A673 (cell line): ENCODE measurements around the gene ARHGAP35. TPM values are rescaled to one million over a fixed set of nuclear protein-coding genes. Genes with fewer than 3 reads are reported as not detected.

Source experiments
- BruUV-seq: library from RNA; stranded (reverse); fragments of 400-500 nt; replicated peaks from 2 replicates; lab custom pipeline; 2021; lab: Mats Ljungman, UMichigan
- CTCF ChIA-PET: fragments of 300-600 bp; sonication (Branson Sonifier 250); formaldehyde crosslinking; loops from one replicate; lab custom pipeline; 2022; ENCODE audit warnings: antibody characterized with exemption; lab: Charles Lee
- POLR2A ChIA-PET: fragments of 300-600 bp; sonication (Branson Sonifier 250); formaldehyde crosslinking; loops from one replicate; lab custom pipeline; 2022; ENCODE audit warnings: antibody characterized with exemption; ENCODE audit not compliant: low non-redundant PET; lab: Charles Lee
- DNase-seq: peaks from one replicate; pipeline ENCODE4 v3.0.0-alpha.2; 2015; ENCODE audit warnings: low spot score
- H3K27ac ChIP-seq: fragments of 200-600 bp; sonication (generic); 2 replicates; pipeline ENCODE4 v1.5.1; 2016; ENCODE audit warnings: mixed run types, low read depth, mild to moderate bottlenecking, mixed read lengths, antibody characterized with exemption, low read length; ENCODE audit not compliant: poor library complexity, severe bottlenecking
- H3K27me3 ChIP-seq: fragments of 200-600 bp; sonication (generic); replicated peaks from 2 replicates; pipeline ENCODE4 v1.6.1; 2017; ENCODE audit warnings: mixed run types, low read depth, mild to moderate bottlenecking, mixed read lengths, antibody characterized with exemption, low read length; ENCODE audit not compliant: insufficient read depth, poor library complexity
- H3K36me3 ChIP-seq: fragments of 200-600 bp; sonication (generic); 2 replicates; pipeline ENCODE4 v1.6.1; 2016; ENCODE audit warnings: mixed run types, mild to moderate bottlenecking, mixed read lengths, antibody characterized with exemption, low read length; ENCODE audit not compliant: insufficient read depth, poor library complexity, severe bottlenecking
- H3K4me1 ChIP-seq: fragments of 200-600 bp; sonication (generic); 2 replicates; pipeline ENCODE4 v1.6.1; 2017; ENCODE audit warnings: mixed run types, mild to moderate bottlenecking, mixed read lengths, antibody characterized with exemption, low read length; ENCODE audit not compliant: insufficient read depth, poor library complexity, severe bottlenecking
- H3K4me3 ChIP-seq: fragments of 200-600 bp; sonication (generic); 2 replicates; pipeline ENCODE4 v1.5.1; 2016; ENCODE audit warnings: low read depth, mixed run types, mild to moderate bottlenecking, mixed read lengths, low read length; ENCODE audit not compliant: poor library complexity, severe bottlenecking
- H3K9me3 ChIP-seq: fragments of 200-600 bp; sonication (generic); 2 replicates; pipeline ENCODE4 v1.6.1; 2016; ENCODE audit warnings: mixed run types, low read depth, mild to moderate bottlenecking, mixed read lengths, antibody characterized with exemption, low read length; ENCODE audit not compliant: poor library complexity, severe bottlenecking
- EZH2 ChIP-seq: fragments of 200-600 bp; sonication (generic); IDR thresholded peaks from 2 replicates; pipeline ENCODE4 v1.6.1; 2017; ENCODE audit warnings: borderline replicate concordance, low read depth, mild to moderate bottlenecking, mixed read lengths, antibody characterized with exemption, low read length; ENCODE audit not compliant: poor library complexity, severe bottlenecking
- intact Hi-C: fragments of 100-400 bp; cut with micrococcal nuclease; formaldehyde crosslinking; loops from one replicate; pipeline ENCODE4 v1.10.0; 2022; ENCODE audit not compliant: unreplicated experiment
- total RNA-seq: library from RNA; stranded (reverse); gene quantifications from 2 replicates; pipeline ENCODE4 v1.2.3, GENCODE V29; 2021
- TF ChIP-seq, protein P1 (sequence below): fragments of 300-800, 200-600 bp; sonication (generic); conservative IDR thresholded peaks from 2 replicates; pipeline ENCODE4 v1.5.1; 2017; ENCODE audit warnings: low read depth, mild to moderate bottlenecking, antibody characterized with exemption, low read length, moderate library complexity, mixed read lengths

Gene ARHGAP35
- total RNA-seq, 1 experiment from 2014 or later, result 76.7 TPM

- intact Hi-C loops, result no loop called here
- no peak for DNase-seq
- no TSS peak for BruUV-seq
- Histone ChIP-seq H3K4me3 (no peak overlapping the region), H3K36me3 (no peaks in the 10 kb centered on the region), H3K27ac (peak overlapping the region; percentile 45), H3K27me3 (no peaks in the 10 kb centered on the region), H3K9me3 (no peaks in the 10 kb centered on the region), H3K4me1 (peaks cover 38% of the 10 kb centered on the region)
- no peak for TF ChIP-seq EZH2
- TF ChIP-seq, protein P1, sequence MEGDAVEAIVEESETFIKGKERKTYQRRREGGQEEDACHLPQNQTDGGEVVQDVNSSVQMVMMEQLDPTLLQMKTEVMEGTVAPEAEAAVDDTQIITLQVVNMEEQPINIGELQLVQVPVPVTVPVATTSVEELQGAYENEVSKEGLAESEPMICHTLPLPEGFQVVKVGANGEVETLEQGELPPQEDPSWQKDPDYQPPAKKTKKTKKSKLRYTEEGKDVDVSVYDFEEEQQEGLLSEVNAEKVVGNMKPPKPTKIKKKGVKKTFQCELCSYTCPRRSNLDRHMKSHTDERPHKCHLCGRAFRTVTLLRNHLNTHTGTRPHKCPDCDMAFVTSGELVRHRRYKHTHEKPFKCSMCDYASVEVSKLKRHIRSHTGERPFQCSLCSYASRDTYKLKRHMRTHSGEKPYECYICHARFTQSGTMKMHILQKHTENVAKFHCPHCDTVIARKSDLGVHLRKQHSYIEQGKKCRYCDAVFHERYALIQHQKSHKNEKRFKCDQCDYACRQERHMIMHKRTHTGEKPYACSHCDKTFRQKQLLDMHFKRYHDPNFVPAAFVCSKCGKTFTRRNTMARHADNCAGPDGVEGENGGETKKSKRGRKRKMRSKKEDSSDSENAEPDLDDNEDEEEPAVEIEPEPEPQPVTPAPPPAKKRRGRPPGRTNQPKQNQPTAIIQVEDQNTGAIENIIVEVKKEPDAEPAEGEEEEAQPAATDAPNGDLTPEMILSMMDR, result no peak
- CTCF ChIA-PET, result no interaction called here
- POLR2A ChIA-PET, result no interaction called here
Observed at GRCh38 chr19:46903458-46903857, 42.7 kb downstream of the ARHGAP35 start.

GRCh38 chr19:46904114-46905060, 43.6 kb downstream of the ARHGAP35 start:
- TF ChIP-seq, protein P1, result no peak
- no peak for TF ChIP-seq EZH2
- H3K9me3 ChIP-seq, result no peaks in the 10 kb centered on the region
- H3K4me1 ChIP-seq, result peaks cover 39% of the 10 kb centered on the region
- H3K27ac ChIP-seq, result peak overlapping the region; percentile 45
- BruUV-seq, result no TSS peak
- ChIA-PET POLR2A (no interaction called here), CTCF (no interaction called here)
- no peak for DNase-seq
- H3K4me3 ChIP-seq, result no peak overlapping the region
- H3K36me3 ChIP-seq, result no peaks in the 10 kb centered on the region
- H3K27me3 ChIP-seq, result no peaks in the 10 kb centered on the region
- intact Hi-C loops, result no loop called here

DNA sequence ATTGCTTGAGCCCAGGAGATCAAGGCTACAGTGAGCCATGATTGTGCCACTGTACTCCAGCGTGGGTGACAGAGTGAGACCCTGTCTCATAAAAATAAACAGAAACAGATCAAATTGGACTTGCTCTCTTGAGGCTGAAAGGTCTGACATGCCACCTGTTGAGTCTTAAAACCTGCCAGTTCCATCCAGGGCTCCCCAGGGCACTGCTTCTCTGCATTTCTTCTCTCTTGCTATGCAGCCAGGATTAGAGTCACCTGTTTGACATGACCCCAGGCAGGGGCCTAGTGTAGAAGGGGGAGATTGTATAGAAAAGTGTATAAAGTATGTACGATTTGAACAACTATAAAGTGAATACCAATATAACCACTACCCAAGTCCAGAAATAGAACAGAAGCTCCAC, 45.4 kb downstream of the ARHGAP35 start:
- DNase-seq, result no peak
- BruUV-seq, result no TSS peak
- H3K27ac ChIP-seq, result no peak overlapping the region
- no peaks in the 10 kb centered on the region for H3K9me3 ChIP-seq
- H3K27me3 ChIP-seq, result no peaks in the 10 kb centered on the region
- POLR2A ChIA-PET, result no interaction called here
- H3K4me1 ChIP-seq, result peaks cover 39% of the 10 kb centered on the region
- H3K4me3 ChIP-seq, result no peak overlapping the region
- CTCF ChIA-PET, result no interaction called here
- TF ChIP-seq, protein P1, result no peak
- H3K36me3 ChIP-seq, result no peaks in the 10 kb centered on the region
- intact Hi-C loops, result no loop called here
